Measurements from ENCODE around the gene RPS8. TPM values are rescaled to one million over a fixed set of nuclear protein-coding genes. Genes with fewer than 3 reads are reported as not detected.
"Not testable (repeated sequence)": the region's sequence is repeated elsewhere in the genome, so short reads cannot be mapped to it uniquely, and the experiment has no call there.

RPS8 gene
- total and polyA plus RNA-seq, 4 donors: 1,373 to 3,400 (median 1,929) TPM

GRCh38 chr1:44810101-44810761 is 34.9 kb downstream of the RPS8 start:
- Histone ChIP-seq H3K36me3 (ENCODE audit: control insufficient read depth in 1 of 2, insufficient read depth in 2 of 2, low read length in 1 of 2) (peaks cover 0 to 7% of the 10 kb centered on the region in 2 donors), H3K4me1 (ENCODE audit: control insufficient read depth in 1 of 2, insufficient read depth in 2 of 2, low read length in 2 of 2) (peaks cover 0 to 4% of the 10 kb centered on the region in 2 donors), H3K9me3 (ENCODE audit: control insufficient read depth, low read length) (no peaks in the 10 kb centered on the region), H3K27me3 (ENCODE audit: control insufficient read depth in 1 of 2, insufficient read depth in 2 of 2, low read length in 1 of 2) (no peaks in the 10 kb centered on the region), H3K27ac (ENCODE audit: low read depth in 1 of 2, low read length in 2 of 2) (peak overlapping the region; percentile 38 to 98), H3K4me3 (ENCODE audit: low read length in 2 of 2) (no peak overlapping the region)
- peak; percentile 92 for DNase-seq
- no peak for ATAC-seq (ENCODE audit: low FRiP score)
- WGBS, 2 donors: 6 to 10% methylated on average over 12 of the region's 12 CpGs
- intact Hi-C loops (cut with DNase I): no loop called here

GRCh38 chr1:44810762-44811105 is 35.4 kb downstream of the RPS8 start:
- H3K4me1 ChIP-seq (ENCODE audit: control insufficient read depth in 1 of 2, insufficient read depth in 2 of 2, low read length in 2 of 2); H3K27me3 ChIP-seq (ENCODE audit: control insufficient read depth in 1 of 2, insufficient read depth in 2 of 2, low read length in 1 of 2); H3K36me3 ChIP-seq (ENCODE audit: control insufficient read depth in 1 of 2, insufficient read depth in 2 of 2, low read length in 1 of 2); H3K9me3 ChIP-seq (ENCODE audit: control insufficient read depth, low read length); intact Hi-C loops (cut with DNase I); ATAC-seq (ENCODE audit: low FRiP score); H3K4me3 ChIP-seq (ENCODE audit: low read length in 2 of 2): not testable (repeated sequence)
- peak overlapping the region; percentile 38 to 98 for H3K27ac ChIP-seq (ENCODE audit: low read depth in 1 of 2, low read length in 2 of 2)
- 84 to 85% methylated on average over 4 of the region's 4 CpGs for WGBS, 2 donors
- peak in 1 of 2 donors; percentile 36 for DNase-seq

- DNase-seq (peak in 1 of 2 donors; percentile 26), ATAC-seq (ENCODE audit: low FRiP score) (no peak)
- WGBS, 2 donors: 57% methylated on average over 8 of the region's 8 CpGs
- Histone ChIP-seq H3K9me3 (ENCODE audit: control insufficient read depth, low read length) (no peaks in the 10 kb centered on the region), H3K4me1 (ENCODE audit: control insufficient read depth in 1 of 2, insufficient read depth in 2 of 2, low read length in 2 of 2) (peaks cover 0 to 4% of the 10 kb centered on the region in 2 donors), H3K27me3 (ENCODE audit: control insufficient read depth in 1 of 2, insufficient read depth in 2 of 2, low read length in 1 of 2) (no peaks in the 10 kb centered on the region), H3K36me3 (ENCODE audit: control insufficient read depth in 1 of 2, insufficient read depth in 2 of 2, low read length in 1 of 2) (no peaks in the 10 kb centered on the region), H3K4me3 (ENCODE audit: low read length in 2 of 2) (no peak overlapping the region), H3K27ac (ENCODE audit: low read depth in 1 of 2, low read length in 2 of 2) (peak overlapping the region; percentile 23 to 56)
- intact Hi-C loops (cut with DNase I): no loop called here
Observed at GRCh38 chr1:44811234-44811633, 35.9 kb downstream of the RPS8 start.

- no peaks in the 10 kb centered on the region for H3K9me3 ChIP-seq (ENCODE audit: control insufficient read depth, low read length)
- no peaks in the 10 kb centered on the region for H3K36me3 ChIP-seq (ENCODE audit: control insufficient read depth in 1 of 2, insufficient read depth in 2 of 2, low read length in 1 of 2)
- H3K4me1 ChIP-seq (ENCODE audit: control insufficient read depth in 1 of 2, insufficient read depth in 2 of 2, low read length in 2 of 2): peaks cover 0 to 4% of the 10 kb centered on the region in 2 donors
- no peaks in the 10 kb centered on the region for H3K27me3 ChIP-seq (ENCODE audit: control insufficient read depth in 1 of 2, insufficient read depth in 2 of 2, low read length in 1 of 2)
- no peak overlapping the region for H3K4me3 ChIP-seq (ENCODE audit: low read length in 2 of 2)
- 80% methylated on average over 47 to 48 of the region's 48 CpGs for WGBS, 2 donors
- no peak for ATAC-seq (ENCODE audit: low FRiP score)
- H3K27ac ChIP-seq (ENCODE audit: low read depth in 1 of 2, low read length in 2 of 2): no peak overlapping the region
- DNase-seq: peak; percentile 55 to 80
- intact Hi-C loops (cut with DNase I): no loop called here
Observed at GRCh38 chr1:44812822-44813543, 37.6 kb downstream of the RPS8 start.

- H3K27ac ChIP-seq (ENCODE audit: low read depth in 1 of 2, low read length in 2 of 2); H3K4me1 ChIP-seq (ENCODE audit: control insufficient read depth in 1 of 2, insufficient read depth in 2 of 2, low read length in 2 of 2); H3K9me3 ChIP-seq (ENCODE audit: control insufficient read depth, low read length); H3K4me3 ChIP-seq (ENCODE audit: low read length in 2 of 2); ATAC-seq (ENCODE audit: low FRiP score); intact Hi-C loops (cut with DNase I); H3K36me3 ChIP-seq (ENCODE audit: control insufficient read depth in 1 of 2, insufficient read depth in 2 of 2, low read length in 1 of 2); H3K27me3 ChIP-seq (ENCODE audit: control insufficient read depth in 1 of 2, insufficient read depth in 2 of 2, low read length in 1 of 2): not testable (repeated sequence)
- peak; percentile 15 to 53 for DNase-seq
- WGBS, 2 donors: 89 to 94% methylated on average over 9 of the region's 9 CpGs
Observed at GRCh38 chr1:44815926-44816325, 40.6 kb downstream of the RPS8 start.

GRCh38 chr1:44817307-44817706 is 42.0 kb downstream of the RPS8 start:
- Histone ChIP-seq H3K4me3 (ENCODE audit: low read length in 2 of 2) (no peak overlapping the region), H3K27ac (ENCODE audit: low read depth in 1 of 2, low read length in 2 of 2) (no peak overlapping the region), H3K4me1 (ENCODE audit: control insufficient read depth in 1 of 2, insufficient read depth in 2 of 2, low read length in 2 of 2) (no peaks in the 10 kb centered on the region), H3K27me3 (ENCODE audit: control insufficient read depth in 1 of 2, insufficient read depth in 2 of 2, low read length in 1 of 2) (no peaks in the 10 kb centered on the region), H3K9me3 (ENCODE audit: control insufficient read depth, low read length) (no peaks in the 10 kb centered on the region), H3K36me3 (ENCODE audit: control insufficient read depth in 1 of 2, insufficient read depth in 2 of 2, low read length in 1 of 2) (no peaks in the 10 kb centered on the region)
- ATAC-seq (ENCODE audit: low FRiP score) (no peak), DNase-seq (no peak)
- WGBS, 2 donors: 89 to 94% methylated on average over 2 of the region's 2 CpGs
- intact Hi-C loops (cut with DNase I): no loop called here

- no peaks in the 10 kb centered on the region for H3K27me3 ChIP-seq (ENCODE audit: control insufficient read depth in 1 of 2, insufficient read depth in 2 of 2, low read length in 1 of 2)
- H3K4me1 ChIP-seq (ENCODE audit: control insufficient read depth in 1 of 2, insufficient read depth in 2 of 2, low read length in 2 of 2): no peaks in the 10 kb centered on the region
- ATAC-seq (ENCODE audit: low FRiP score): no peak
- peak; percentile 25 to 39 for DNase-seq
- H3K4me3 ChIP-seq (ENCODE audit: low read length in 2 of 2): no peak overlapping the region
- WGBS, 2 donors: 95 to 96% methylated on average over 11 of the region's 11 CpGs
- no peaks in the 10 kb centered on the region for H3K9me3 ChIP-seq (ENCODE audit: control insufficient read depth, low read length)
- intact Hi-C loops (cut with DNase I): no loop called here
- H3K27ac ChIP-seq (ENCODE audit: low read depth in 1 of 2, low read length in 2 of 2): no peak overlapping the region
- no peaks in the 10 kb centered on the region for H3K36me3 ChIP-seq (ENCODE audit: control insufficient read depth in 1 of 2, insufficient read depth in 2 of 2, low read length in 1 of 2)
Observed at GRCh38 chr1:44817771-44818495, 42.6 kb downstream of the RPS8 start.

- H3K27me3 ChIP-seq (ENCODE audit: control insufficient read depth in 1 of 2, insufficient read depth in 2 of 2, low read length in 1 of 2): no peaks in the 10 kb centered on the region
- peak overlapping the region; percentile 30 to 48 for H3K4me3 ChIP-seq (ENCODE audit: low read length in 2 of 2)
- ATAC-seq (ENCODE audit: low FRiP score) (no peak), DNase-seq (no peak)
- intact Hi-C loops (cut with DNase I): no loop called here
- H3K4me1 ChIP-seq (ENCODE audit: control insufficient read depth in 1 of 2, insufficient read depth in 2 of 2, low read length in 2 of 2): no peaks in the 10 kb centered on the region
- no peaks in the 10 kb centered on the region for H3K36me3 ChIP-seq (ENCODE audit: control insufficient read depth in 1 of 2, insufficient read depth in 2 of 2, low read length in 1 of 2)
- H3K27ac ChIP-seq (ENCODE audit: low read depth in 1 of 2, low read length in 2 of 2): peak overlapping the region; percentile 82 to 85
- WGBS, 2 donors: 0 to 1% methylated on average over 13 of the region's 13 CpGs
- no peaks in the 10 kb centered on the region for H3K9me3 ChIP-seq (ENCODE audit: control insufficient read depth, low read length)
Observed at GRCh38 chr1:44819196-44819607, 43.9 kb downstream of the RPS8 start.
